Retinal pigment epithelial cell (primary cell): ENCODE data around the gene CFAP20DC.
"Not testable (repeated sequence)": the region's sequence is repeated elsewhere in the genome, so short reads cannot be mapped to it uniquely, and the experiment has no call there.

ENCODE experiments used
- DNase-seq: peaks from one replicate; pipeline ENCODE4 v3.0.0-alpha.2; 2010; ENCODE audit warnings: low read depth
- H3K4me3 ChIP-seq: 2 replicates; pipeline ENCODE4 v1.5.1; 2011; ENCODE audit warnings: mild to moderate bottlenecking, low read length, control low read depth, moderate library complexity
- CTCF ChIP-seq: conservative IDR thresholded peaks from 2 replicates; pipeline ENCODE4 v1.5.1; 2011; ENCODE audit warnings: low read depth, low read length, control low read depth, inconsistent platforms

CFAP20DC gene

GRCh38 chr3:58708116-58708791 is 341.6 kb downstream of the CFAP20DC start:
- DNase-seq, result no peak
- H3K4me3 ChIP-seq, result no peak overlapping the region
- no peak for TF ChIP-seq CTCF

GRCh38 chr3:58707390-58707930 is 342.4 kb downstream of the CFAP20DC start:
- H3K4me3 ChIP-seq, result no peak overlapping the region
- no peak for TF ChIP-seq CTCF
- no peak for DNase-seq

GRCh38 chr3:58706395-58707167 is 343.2 kb downstream of the CFAP20DC start:
- no peak for TF ChIP-seq CTCF
- no peak for DNase-seq
- no peak overlapping the region for H3K4me3 ChIP-seq

- no peak overlapping the region for H3K4me3 ChIP-seq
- no peak for DNase-seq
- TF ChIP-seq CTCF, result no peak
Measured at GRCh38 chr3:58704745-58705144, 345.1 kb downstream of the CFAP20DC start.

GRCh38 chr3:58704304-58704703 is 345.5 kb downstream of the CFAP20DC start:
- H3K4me3 ChIP-seq, DNase-seq: not testable (repeated sequence)

GRCh38 chr3:58698246-58698645 is 351.6 kb downstream of the CFAP20DC start:
- DNase-seq, result no peak
- H3K4me3 ChIP-seq, result no peak overlapping the region
- no peak for TF ChIP-seq CTCF

GRCh38 chr3:58697561-58697960 is 352.3 kb downstream of the CFAP20DC start:
- TF ChIP-seq CTCF, result no peak
- no peak overlapping the region for H3K4me3 ChIP-seq
- DNase-seq, result no peak

- not testable (repeated sequence) for DNase-seq, H3K4me3 ChIP-seq
Measured at GRCh38 chr3:58696813-58697212, 353.0 kb downstream of the CFAP20DC start.
